Tibial nerve (tissue), 4 donors: ENCODE results near the gene PERCC1.

Source experiments
- CTCF ChIP-seq, 5 experiments: fragments of 200-600 bp in 3 of 5; fragments of 450-650 bp in 2 of 5; sonication (generic) in 3 of 5; IDR thresholded peaks; one replicate each; pipeline ENCODE4 v1.5.1; 2016 to 2019; ENCODE audit warnings: antibody characterized with exemption in 5 of 5, mild to moderate bottlenecking in 3 of 5, moderate library complexity in 2 of 5
- EP300 ChIP-seq, 2 donors: sonication (generic); formaldehyde crosslinking; IDR thresholded peaks; one replicate each; pipeline ENCODE4 v1.6.1; 2017; ENCODE audit warnings: antibody characterized with exemption in 2 of 2, mild to moderate bottlenecking in 1 of 2
- POLR2A ChIP-seq, 2 donors: fragments of 450-650 bp; IDR thresholded peaks; one replicate each; pipeline ENCODE4 v1.6.1; 2017; ENCODE audit warnings: antibody characterized with exemption in 2 of 2, mild to moderate bottlenecking in 2 of 2, moderate library complexity in 2 of 2

GRCh38 chr16:1434644-1435592 lies 4.0 kb downstream of the PERCC1 start:
- TF ChIP-seq CTCF (IDR thresholded peaks at IDR 0.05) (no peak), POLR2A (IDR thresholded peaks at IDR 0.05) (no peak), EP300 (IDR thresholded peaks at IDR 0.05) (no peak)
